Kidney (tissue), 14 donors: Measurements from ENCODE around the gene SLC35G6. TPM values are rescaled to one million over a fixed set of nuclear protein-coding genes. Genes with fewer than 3 reads are reported as not detected.

Experiments
- DNase-seq, 5 donors: peaks; one replicate each; pipeline ENCODE4 v3.0.0-alpha.2; 2013 to 2020
- FAIRE-seq: peaks from 2 replicates; lab custom pipeline; 2012; peaks lifted over from hg19 to GRCh38; lab: Jason Lieb, UNC
- H3K27ac ChIP-seq, 2 donors: one replicate each; pipeline ENCODE4 v1.7.0; 2013; ENCODE audit warnings: low read depth in 2 of 2, low read length in 2 of 2, inconsistent platforms in 1 of 2
- H3K27me3 ChIP-seq: one replicate; pipeline ENCODE4 v1.7.1; 2013; ENCODE audit warnings: low read length, inconsistent platforms; ENCODE audit not compliant: control insufficient read depth, insufficient read depth
- H3K36me3 ChIP-seq, 3 donors: one replicate each; pipeline versions ENCODE4 v1.7.0 to v1.7.1; 2013; ENCODE audit warnings: low read length in 3 of 3, control low read depth in 1 of 3, inconsistent platforms in 1 of 3; ENCODE audit not compliant: insufficient read depth in 3 of 3, control insufficient read depth in 2 of 3
- H3K4me1 ChIP-seq, 3 donors: one replicate each; pipeline versions ENCODE4 v1.7.0 to v1.7.1; 2013; ENCODE audit warnings: low read length in 3 of 3, inconsistent platforms in 1 of 3, low read depth in 1 of 3; ENCODE audit not compliant: control insufficient read depth in 2 of 3, insufficient read depth in 2 of 3
- H3K4me3 ChIP-seq, 3 donors: one replicate each; pipeline versions ENCODE4 v1.7.0 to v1.8.1; 2013; ENCODE audit warnings: low read length in 3 of 3, control low read depth in 1 of 3, inconsistent platforms in 1 of 3
- H3K9ac ChIP-seq, 3 donors: one replicate each; pipeline versions ENCODE4 v1.7.0 to v1.7.1; 2013; ENCODE audit warnings: low read length in 3 of 3, control low read depth in 1 of 3, inconsistent platforms in 1 of 3
- H3K9me3 ChIP-seq, 3 donors: one replicate each; pipeline versions ENCODE4 v1.7.0 to v1.7.1; 2013; ENCODE audit warnings: low read length in 3 of 3, control low read depth in 1 of 3, inconsistent platforms in 1 of 3; ENCODE audit not compliant: control insufficient read depth in 2 of 3, insufficient read depth in 1 of 3
- CTCF ChIP-seq: IDR thresholded peaks from 3 replicates; pipeline ENCODE4 v1.5.1; 2012; ENCODE audit warnings: mild to moderate bottlenecking, moderate library complexity, borderline replicate concordance; ENCODE audit not compliant: insufficient read depth; ENCODE audit errors: extremely low read depth
- intact Hi-C: fragments of 100-400 bp; cut with DNase I; formaldehyde crosslinking; loops from one replicate; pipeline ENCODE4 v1.11.1; 2022
- polyA plus RNA-seq: library from polyadenylated mRNA; stranded (reverse); fragments of 350-450 nt; fragmentation: Illumina TruSeq; extraction: RNeasy Lipid Tissue Mini Kit (QIAGEN cat#74804); gene quantifications from one replicate; pipeline ENCODE4 v1.2.3, GENCODE V29; 2014; ENCODE audit warnings: low read depth, low replicate concordance; ENCODE audit not compliant: insufficient read depth
- total RNA-seq: library from RNA; stranded (reverse); fragmentation: NEBNext Ultra II Directional; extraction: Animal tissue kit (Norgen Biotek cat#: 25700); gene quantifications from one replicate; pipeline ENCODE4 v1.2.1, GENCODE V29; 2021
- donor health status: control.
- donor health status: control.
- donor health status: control.
- donor health status: control.
- donor health status: control.
- donor health status: DM: yes; HTN: yes; CAD: no.
- donor health status: Normal renal cell carcinoma (clear cell type).

SLC35G6 gene
- total and polyA plus RNA-seq, 2 donors from 2014 or later, result not detected

DNA sequence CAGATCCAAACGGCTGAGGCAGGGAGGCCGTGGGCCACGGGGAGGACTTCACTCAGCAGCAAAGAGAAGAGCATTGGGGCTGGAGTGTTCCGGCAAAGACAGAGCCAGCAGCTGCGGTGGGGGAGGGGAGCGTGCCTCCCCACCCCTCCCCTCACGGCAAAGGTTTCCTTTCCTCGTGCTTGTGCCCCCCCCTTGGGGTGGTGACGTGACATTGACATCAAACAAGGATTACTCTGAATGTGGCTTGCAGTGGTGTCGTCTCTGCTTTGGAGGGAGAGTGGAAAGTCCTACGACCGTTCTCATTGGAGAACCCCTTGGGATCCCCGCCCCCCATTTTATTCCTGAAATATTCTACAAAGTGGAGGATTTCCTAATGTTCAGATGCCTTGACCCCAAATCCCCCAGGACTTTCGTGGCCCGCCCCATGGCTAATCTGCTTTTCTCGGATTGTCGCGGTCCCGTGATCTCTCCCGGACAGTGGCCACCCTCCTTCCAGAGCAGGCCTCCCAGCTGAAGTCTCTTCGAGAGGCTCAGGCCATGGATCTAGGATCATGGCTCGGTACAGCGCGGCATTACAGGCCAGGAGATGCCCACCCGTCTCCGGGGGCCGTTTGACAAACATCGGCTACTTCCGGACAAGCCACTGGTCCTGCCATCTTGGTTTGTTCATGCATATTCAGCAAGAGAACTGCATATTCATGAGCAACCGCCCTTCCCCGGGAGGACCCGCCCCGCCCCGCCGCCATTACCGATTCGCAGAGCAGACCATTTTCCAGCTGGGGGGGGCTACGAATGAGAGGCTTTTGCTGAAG lies 2.2 kb downstream of the SLC35G6 start:
- peaks cover 2 to 24% (median 5%) of the 10 kb centered on the region in 3 donors for H3K4me1 ChIP-seq
- FAIRE-seq, result no peak
- no peaks in the 10 kb centered on the region for H3K27me3 ChIP-seq
- H3K9ac ChIP-seq, result peak overlapping the region; percentile 69 to 99 (median 89)
- intact Hi-C loops, result no loop called here
- peaks cover 0 to 2% (median 0%) of the 10 kb centered on the region in 3 donors for H3K36me3 ChIP-seq
- no peak for TF ChIP-seq CTCF
- H3K9me3 ChIP-seq, result no peaks in the 10 kb centered on the region
- peak overlapping the region; percentile 92 to 96 (median 92) for H3K4me3 ChIP-seq
- peak; percentile 96 to 98 (median 98) for DNase-seq
- peak overlapping the region; percentile 100 for H3K27ac ChIP-seq

DNA sequence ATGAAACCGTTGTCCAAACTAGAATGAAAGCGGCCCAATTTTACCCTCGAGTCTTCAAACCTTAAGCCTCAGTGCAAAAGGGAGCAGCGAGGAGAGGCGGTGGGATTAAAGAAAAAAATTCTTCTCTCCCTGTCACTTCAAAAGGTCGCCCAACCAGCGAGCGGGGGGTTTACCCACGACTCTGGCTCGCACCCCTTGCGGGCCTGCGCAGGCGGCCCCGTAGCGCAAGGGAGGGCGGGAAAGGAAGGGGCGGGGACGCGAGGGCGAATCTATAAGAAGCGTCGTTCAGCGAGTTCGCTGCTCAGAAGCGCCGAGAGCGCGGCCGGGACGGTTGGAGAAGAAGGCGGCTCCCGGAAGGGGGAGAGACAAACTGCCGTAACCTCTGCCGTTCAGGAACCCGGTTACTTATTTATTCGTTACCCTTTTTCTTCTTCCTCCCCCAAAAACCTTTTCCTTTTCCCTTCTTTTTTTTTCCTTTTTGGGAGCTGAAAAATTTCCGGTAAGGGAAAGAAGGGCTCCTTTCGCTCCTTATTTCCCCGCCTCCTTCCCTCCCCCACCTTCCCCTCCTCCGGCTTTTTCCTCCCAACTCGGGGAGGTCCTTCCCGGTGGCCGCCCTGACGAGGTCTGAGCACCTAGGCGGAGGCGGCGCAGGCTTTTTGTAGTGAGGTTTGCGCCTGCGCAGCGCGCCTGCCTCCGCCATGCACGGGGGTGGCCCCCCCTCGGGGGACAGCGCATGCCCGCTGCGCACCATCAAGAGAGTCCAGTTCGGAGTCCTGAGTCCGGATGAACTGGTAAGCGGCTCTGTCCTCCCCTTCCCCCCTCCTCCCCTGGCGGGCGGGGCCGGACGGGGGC lies 3.0 kb downstream of the SLC35G6 start, which contains the start of gene POLR2A:
POLR2A (plus strand) TSS at position 300 of the 852 bp plus-strand sequence.
- Histone ChIP-seq H3K27ac (peak within 1 kb of the TSS; percentile 100), H3K9ac (peak within 1 kb of the TSS; percentile 69 to 99 (median 89)), H3K36me3 (peaks cover 0 to 2% (median 0%) of the 10 kb centered on the region in 3 donors), H3K4me3 (peak within 1 kb of the TSS; percentile 92 to 96 (median 92)), H3K4me1 (peaks cover 2 to 22% (median 5%) of the 10 kb centered on the region in 3 donors), H3K27me3 (no peaks in the 10 kb centered on the region), H3K9me3 (no peaks in the 10 kb centered on the region)
- intact Hi-C loops, result no loop called here
- FAIRE-seq, result no peak
- TF ChIP-seq CTCF, result no peak
- peak; percentile 97 to 99 (median 99) for DNase-seq

- FAIRE-seq, result no peak
- H3K4me1 ChIP-seq, result peaks cover 2 to 19% (median 5%) of the 10 kb centered on the region in 3 donors
- DNase-seq, result no peak
- intact Hi-C loops, result no loop called here
- H3K9me3 ChIP-seq, result no peaks in the 10 kb centered on the region
- peak overlapping the region; percentile 86 to 96 (median 89) for H3K4me3 ChIP-seq
- H3K9ac ChIP-seq, result peak overlapping the region; percentile 30 to 87 (median 84)
- no peak for TF ChIP-seq CTCF
- peak overlapping the region; percentile 100 for H3K27ac ChIP-seq
- H3K36me3 ChIP-seq, result peaks cover 0 to 2% (median 0%) of the 10 kb centered on the region in 3 donors
- H3K27me3 ChIP-seq, result no peaks in the 10 kb centered on the region
Measured at GRCh38 chr17:7484919-7485377, 3.7 kb downstream of the SLC35G6 start.
